HEK293 (cell line): ENCODE results near the gene UBE2D3.

Experiments
- CTCF ChIP-seq: fragments of 450-650 bp; formaldehyde crosslinking; IDR thresholded peaks from 2 replicates; pipeline ENCODE4 v1.5.1; 2016; ENCODE audit warnings: missing biosample characterization, missing genetic modification characterization
- KLF17 ChIP-seq: fragments of 450-650 bp; formaldehyde crosslinking; IDR thresholded peaks from 2 replicates; pipeline ENCODE4 v1.5.1; 2016; ENCODE audit warnings: missing biosample characterization, missing genetic modification characterization
- ZNF140 ChIP-seq: fragments of 450-650 bp; formaldehyde crosslinking; IDR thresholded peaks from 2 replicates; pipeline ENCODE4 v1.5.1; 2016; ENCODE audit warnings: missing biosample characterization, missing genetic modification characterization
- ZNF221 ChIP-seq: fragments of 450-650 bp; formaldehyde crosslinking; IDR thresholded peaks from 2 replicates; pipeline ENCODE4 v1.5.1; 2017; ENCODE audit warnings: missing biosample characterization, missing genetic modification characterization, borderline replicate concordance
- ZNF266 ChIP-seq: fragments of 450-650 bp; formaldehyde crosslinking; IDR thresholded peaks from 2 replicates; pipeline ENCODE4 v1.5.1; 2016; ENCODE audit warnings: missing biosample characterization, missing genetic modification characterization, low read depth
- ZNF302 ChIP-seq: fragments of 450-650 bp; formaldehyde crosslinking; IDR thresholded peaks from 2 replicates; pipeline ENCODE4 v1.5.1; 2016; ENCODE audit warnings: missing biosample characterization, missing genetic modification characterization, low read depth
- ZNF423 ChIP-seq: fragments of 450-650 bp; formaldehyde crosslinking; IDR thresholded peaks from 2 replicates; pipeline ENCODE4 v1.5.1; 2016; ENCODE audit warnings: missing biosample characterization, missing genetic modification characterization
- ZNF561 ChIP-seq: fragments of 450-650 bp; IDR thresholded peaks from 2 replicates; pipeline ENCODE4 v1.5.1; 2018; ENCODE audit warnings: missing biosample characterization, missing genetic modification characterization, borderline replicate concordance
- ZNF629 ChIP-seq: fragments of 450-650 bp; formaldehyde crosslinking; IDR thresholded peaks from 2 replicates; pipeline ENCODE4 v1.5.1; 2017; ENCODE audit warnings: missing biosample characterization, missing genetic modification characterization
- ZNF660 ChIP-seq: fragments of 450-650 bp; IDR thresholded peaks from 2 replicates; pipeline ENCODE4 v1.5.1; 2018; ENCODE audit warnings: missing biosample characterization, mild to moderate bottlenecking, missing genetic modification characterization
- ZNF707 ChIP-seq: fragments of 450-650 bp; formaldehyde crosslinking; IDR thresholded peaks from 2 replicates; pipeline ENCODE4 v1.5.1; 2016; ENCODE audit warnings: missing biosample characterization, missing genetic modification characterization
- ZNF776 ChIP-seq: fragments of 450-650 bp; formaldehyde crosslinking; IDR thresholded peaks from 2 replicates; pipeline ENCODE4 v1.5.0; 2017; ENCODE audit warnings: missing biosample characterization, missing genetic modification characterization, borderline replicate concordance
- ZNF785 ChIP-seq: fragments of 450-650 bp; formaldehyde crosslinking; IDR thresholded peaks from 2 replicates; pipeline ENCODE4 v1.5.1; 2016; ENCODE audit warnings: missing biosample characterization, missing genetic modification characterization

- TF ChIP-seq KLF17 (tag by site-specific recombination) (no peak), ZNF707 (tag by site-specific recombination) (no peak), CTCF (no peak), ZNF221 (tag by site-specific recombination) (no peak), ZNF776 (no peak), ZNF629 (no peak), ZNF423 (tag by site-specific recombination) (no peak), ZNF561 (no peak), ZNF266 (no peak), ZNF660 (tag by site-specific recombination) (no peak), ZNF302 (tag by site-specific recombination) (no peak), ZNF140 (no peak), ZNF785 (tag by site-specific recombination) (no peak)
These were observed 15.0 kb upstream of the UBE2D3 start for GRCh38 chr4:102842367-102842766.
